ENCODE results near the gene RASSF5.
A peak's percentile ranks its signal among the peaks of the same experiment; 100 is the strongest.

RASSF5 gene

DNA sequence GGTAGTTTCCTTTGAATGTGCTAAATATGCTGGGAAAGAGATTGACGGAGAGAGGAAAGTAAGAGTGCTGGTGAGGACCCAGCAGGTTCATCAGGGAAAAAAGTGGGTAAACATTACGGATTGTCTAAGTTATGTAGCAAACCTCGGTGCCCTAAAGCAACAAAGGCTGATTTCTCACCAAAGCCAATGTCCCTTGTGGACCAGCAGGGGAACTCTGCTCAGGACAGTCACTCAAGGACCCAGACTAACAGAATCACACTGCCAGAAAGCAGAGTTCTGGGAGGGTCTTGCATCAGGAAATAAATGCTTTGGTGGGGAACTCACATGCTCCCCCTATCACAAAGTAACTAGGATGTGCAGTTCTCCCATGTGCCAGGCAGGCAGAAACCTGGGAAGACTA, 38.8 kb upstream of the RASSF5 start:
- H3K27me3 Mint-ChIP-seq (ENCODE audit: low read depth), result peaks cover 16% of the 10 kb centered on the region
- peak overlapping the region in 2 of 3 experiments; percentile 2 to 43 for H3K27ac Mint-ChIP-seq
- TF ChIP-seq, protein P1, sequence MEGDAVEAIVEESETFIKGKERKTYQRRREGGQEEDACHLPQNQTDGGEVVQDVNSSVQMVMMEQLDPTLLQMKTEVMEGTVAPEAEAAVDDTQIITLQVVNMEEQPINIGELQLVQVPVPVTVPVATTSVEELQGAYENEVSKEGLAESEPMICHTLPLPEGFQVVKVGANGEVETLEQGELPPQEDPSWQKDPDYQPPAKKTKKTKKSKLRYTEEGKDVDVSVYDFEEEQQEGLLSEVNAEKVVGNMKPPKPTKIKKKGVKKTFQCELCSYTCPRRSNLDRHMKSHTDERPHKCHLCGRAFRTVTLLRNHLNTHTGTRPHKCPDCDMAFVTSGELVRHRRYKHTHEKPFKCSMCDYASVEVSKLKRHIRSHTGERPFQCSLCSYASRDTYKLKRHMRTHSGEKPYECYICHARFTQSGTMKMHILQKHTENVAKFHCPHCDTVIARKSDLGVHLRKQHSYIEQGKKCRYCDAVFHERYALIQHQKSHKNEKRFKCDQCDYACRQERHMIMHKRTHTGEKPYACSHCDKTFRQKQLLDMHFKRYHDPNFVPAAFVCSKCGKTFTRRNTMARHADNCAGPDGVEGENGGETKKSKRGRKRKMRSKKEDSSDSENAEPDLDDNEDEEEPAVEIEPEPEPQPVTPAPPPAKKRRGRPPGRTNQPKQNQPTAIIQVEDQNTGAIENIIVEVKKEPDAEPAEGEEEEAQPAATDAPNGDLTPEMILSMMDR (IDR thresholded peaks at IDR 0.05; ENCODE audit: unreplicated experiment in 3 of 3), result no peak
- H3K9me3 Mint-ChIP-seq, result no peaks in the 10 kb centered on the region
- H3K4me1 Mint-ChIP-seq, result peaks cover 66% of the 10 kb centered on the region
- H3K4me3 Mint-ChIP-seq, result peak overlapping the region in 1 of 3 experiments; percentile 11
- H3K36me3 Mint-ChIP-seq (ENCODE audit: low read depth), result peaks cover 8% of the 10 kb centered on the region

GRCh38 chr1:206469411-206469932, 37.9 kb upstream of the RASSF5 start:
- peak overlapping the region in 1 of 3 experiments; percentile 15 for H3K27ac Mint-ChIP-seq
- TF ChIP-seq, protein P1 (IDR thresholded peaks at IDR 0.05; ENCODE audit: unreplicated experiment in 3 of 3), result no peak
- H3K9me3 Mint-ChIP-seq, result no peaks in the 10 kb centered on the region
- H3K4me1 Mint-ChIP-seq, result peaks cover 66% of the 10 kb centered on the region
- H3K36me3 Mint-ChIP-seq (ENCODE audit: low read depth), result peaks cover 7% of the 10 kb centered on the region
- H3K4me3 Mint-ChIP-seq, result peak overlapping the region; percentile 78 to 84 (median 80)
- H3K27me3 Mint-ChIP-seq (ENCODE audit: low read depth), result peaks cover 16% of the 10 kb centered on the region

DNA sequence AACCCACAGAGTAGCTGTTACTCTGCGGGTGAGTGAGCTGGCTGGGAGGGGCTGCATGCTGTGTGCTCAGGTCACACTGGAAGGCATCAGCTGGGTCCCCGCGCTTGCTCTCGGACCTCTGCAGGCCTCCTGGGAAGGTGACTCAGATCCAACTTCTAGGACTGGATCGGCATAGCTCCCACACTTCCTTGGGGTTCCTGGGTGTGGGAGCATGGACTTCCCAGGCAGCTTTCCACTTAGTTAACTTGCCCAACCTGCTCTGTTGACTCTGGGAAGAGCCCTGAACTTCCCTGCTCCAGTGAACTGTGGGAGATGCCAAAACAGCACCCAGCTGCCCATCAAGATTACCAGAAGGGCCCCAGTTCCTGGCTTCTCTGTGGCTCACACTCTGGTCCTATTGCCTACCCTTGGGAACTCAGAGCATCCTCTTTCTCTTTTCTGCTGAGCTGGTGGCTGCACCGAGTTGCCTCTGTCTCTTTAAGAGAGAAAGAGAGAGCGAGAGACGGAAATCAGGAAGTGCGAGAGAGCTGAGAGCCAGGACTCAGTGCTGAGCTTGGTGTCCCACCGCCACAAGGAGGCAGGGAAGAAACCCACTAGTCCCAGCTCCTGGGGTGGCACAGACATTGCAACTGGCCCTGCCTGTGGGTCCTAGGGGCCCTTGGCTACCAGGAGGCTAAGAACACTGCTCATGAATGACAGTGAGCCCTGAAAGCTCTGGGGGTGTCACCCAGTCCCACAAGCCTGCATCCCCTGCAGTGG, 37.2 kb upstream of the RASSF5 start, which contains the start of gene IKBKE:
Gene IKBKE (plus strand): TSS at position 544 of the 759 bp plus-strand sequence. CDS start 2,752 bp downstream, outside the sequence.
- TF ChIP-seq, protein P1 (IDR thresholded peaks at IDR 0.05; ENCODE audit: unreplicated experiment in 3 of 3), result peak in 2 of 3 experiments; percentile 16 to 23
- Mint-ChIP-seq H3K9me3 (no peaks in the 10 kb centered on the region), H3K4me1 (peaks cover 61% of the 10 kb centered on the region), H3K27me3 (ENCODE audit: low read depth) (peaks cover 16% of the 10 kb centered on the region), H3K27ac (peak within 1 kb of the TSS; percentile 68 to 91 (median 79)), H3K4me3 (peak within 1 kb of the TSS; percentile 78 to 84 (median 80)), H3K36me3 (ENCODE audit: low read depth) (peaks cover 7% of the 10 kb centered on the region)

- Mint-ChIP-seq H3K27me3 (ENCODE audit: low read depth) (peaks cover 18% of the 10 kb centered on the region), H3K27ac (peak overlapping the region; percentile 68 to 91 (median 79)), H3K4me3 (peak overlapping the region; percentile 78 to 84 (median 80)), H3K36me3 (ENCODE audit: low read depth) (peaks cover 14% of the 10 kb centered on the region), H3K4me1 (peaks cover 61% of the 10 kb centered on the region), H3K9me3 (no peaks in the 10 kb centered on the region)
- TF ChIP-seq, protein P1 (IDR thresholded peaks at IDR 0.05; ENCODE audit: unreplicated experiment in 3 of 3), result peak in 1 of 3 experiments; percentile 0
Measured at GRCh38 chr1:206470692-206471414, 36.5 kb upstream of the RASSF5 start.

- Mint-ChIP-seq H3K4me1 (peaks cover 56% of the 10 kb centered on the region), H3K4me3 (peak overlapping the region; percentile 78 to 84 (median 80)), H3K36me3 (ENCODE audit: low read depth) (peaks cover 16% of the 10 kb centered on the region), H3K9me3 (no peaks in the 10 kb centered on the region), H3K27me3 (ENCODE audit: low read depth) (peaks cover 19% of the 10 kb centered on the region), H3K27ac (peak overlapping the region; percentile 68 to 91 (median 79))
- TF ChIP-seq, protein P1 (IDR thresholded peaks at IDR 0.05; ENCODE audit: unreplicated experiment in 3 of 3), result no peak
Measured at GRCh38 chr1:206471415-206471801, 35.9 kb upstream of the RASSF5 start.
